Mucosa of descending colon (tissue), 3 donors: ENCODE measurements around the gene KRT37. TPM values are rescaled to one million over a fixed set of nuclear protein-coding genes. Genes with fewer than 3 reads are reported as not detected.

ENCODE experiments used
- ATAC-seq: fragments of 200-7000 bp; cut with Tn5 transposase; one replicate; pipeline ENCODE4 v1.9.1; 2020; ENCODE audit warnings: mild to moderate bottlenecking, moderate library complexity
- DNase-seq, 3 donors: peaks; one replicate each; pipeline ENCODE4 v3.0.0-alpha.2; 2020
- H3K36me3 ChIP-seq: fragments of 200-600 bp; one replicate; pipeline ENCODE4 v1.8.0; 2021; ENCODE audit warnings: low read depth, mild to moderate bottlenecking
- H3K4me1 ChIP-seq: fragments of 200-600 bp; one replicate; pipeline ENCODE4 v1.8.0; 2021; ENCODE audit warnings: low read depth, mild to moderate bottlenecking
- H3K4me3 ChIP-seq: fragments of 200-600 bp; one replicate; pipeline ENCODE4 v1.8.0; 2021; ENCODE audit warnings: mild to moderate bottlenecking
- H3K9me3 ChIP-seq: fragments of 200-600 bp; one replicate; pipeline ENCODE4 v1.8.0; 2021; ENCODE audit warnings: mild to moderate bottlenecking
- intact Hi-C, 2 donors: fragments of 100-400 bp; cut with DNase I in 1 of 2; cut with micrococcal nuclease in 1 of 2; formaldehyde crosslinking; loops; one replicate each; pipeline versions ENCODE4 v1.11.0 to v1.11.1; 2022; cut with DNase I, micrococcal nuclease
- total RNA-seq, 3 donors: library from RNA; stranded (reverse); fragmentation: NEBNext Ultra II Directional in 2 of 3; extraction: Animal tissue kit (Norgen Biotek cat#: 25700) in 2 of 3; gene quantifications; one replicate each; pipeline versions ENCODE4 v1.2.1 to v1.2.4, GENCODE V29; 2021 to 2023
- TF ChIP-seq, protein P1 (sequence below): fragments of 200-600 bp; IDR thresholded peaks from one replicate; pipeline ENCODE4 v1.8.0; 2022; ENCODE audit warnings: antibody characterized with exemption, mild to moderate bottlenecking
- donor health status: DM: no; HTN: no; CAD: no; lungs with moderate emphysema.
- donor health status: DM: no; HTN: no; CAD: no.
- donor health status: DM: no; HTN: yes; CAD: no.

KRT37 gene
- total RNA-seq, 3 donors from 2014 or later = not detected

DNA sequence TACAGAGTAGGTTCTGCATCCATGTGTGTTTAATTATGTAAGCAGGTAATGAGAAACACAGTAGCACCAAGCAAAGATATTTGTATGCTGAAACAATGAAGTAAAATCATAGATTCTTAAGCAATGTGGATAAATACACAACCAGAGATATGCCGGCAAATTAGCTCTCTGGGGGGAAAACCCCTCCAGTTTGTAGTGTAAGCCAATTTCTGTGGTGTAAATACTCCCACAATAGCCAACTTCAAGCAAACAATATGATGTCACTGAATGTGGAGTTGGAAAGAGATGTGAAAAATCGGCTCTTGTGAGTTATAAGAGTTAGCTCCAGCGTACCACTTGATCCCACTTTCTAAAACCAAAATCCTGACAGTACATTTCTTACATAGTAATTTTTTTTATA is 20.3 kb upstream of the KRT37 start:
- Histone ChIP-seq H3K9me3 (no peaks in the 10 kb centered on the region), H3K4me1 (no peaks in the 10 kb centered on the region), H3K36me3 (no peaks in the 10 kb centered on the region), H3K4me3 (no peak overlapping the region)
- intact Hi-C loops = no loop called here
- no peak for DNase-seq
- TF ChIP-seq, protein P1, sequence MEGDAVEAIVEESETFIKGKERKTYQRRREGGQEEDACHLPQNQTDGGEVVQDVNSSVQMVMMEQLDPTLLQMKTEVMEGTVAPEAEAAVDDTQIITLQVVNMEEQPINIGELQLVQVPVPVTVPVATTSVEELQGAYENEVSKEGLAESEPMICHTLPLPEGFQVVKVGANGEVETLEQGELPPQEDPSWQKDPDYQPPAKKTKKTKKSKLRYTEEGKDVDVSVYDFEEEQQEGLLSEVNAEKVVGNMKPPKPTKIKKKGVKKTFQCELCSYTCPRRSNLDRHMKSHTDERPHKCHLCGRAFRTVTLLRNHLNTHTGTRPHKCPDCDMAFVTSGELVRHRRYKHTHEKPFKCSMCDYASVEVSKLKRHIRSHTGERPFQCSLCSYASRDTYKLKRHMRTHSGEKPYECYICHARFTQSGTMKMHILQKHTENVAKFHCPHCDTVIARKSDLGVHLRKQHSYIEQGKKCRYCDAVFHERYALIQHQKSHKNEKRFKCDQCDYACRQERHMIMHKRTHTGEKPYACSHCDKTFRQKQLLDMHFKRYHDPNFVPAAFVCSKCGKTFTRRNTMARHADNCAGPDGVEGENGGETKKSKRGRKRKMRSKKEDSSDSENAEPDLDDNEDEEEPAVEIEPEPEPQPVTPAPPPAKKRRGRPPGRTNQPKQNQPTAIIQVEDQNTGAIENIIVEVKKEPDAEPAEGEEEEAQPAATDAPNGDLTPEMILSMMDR = no peak
- ATAC-seq = no peak

DNA sequence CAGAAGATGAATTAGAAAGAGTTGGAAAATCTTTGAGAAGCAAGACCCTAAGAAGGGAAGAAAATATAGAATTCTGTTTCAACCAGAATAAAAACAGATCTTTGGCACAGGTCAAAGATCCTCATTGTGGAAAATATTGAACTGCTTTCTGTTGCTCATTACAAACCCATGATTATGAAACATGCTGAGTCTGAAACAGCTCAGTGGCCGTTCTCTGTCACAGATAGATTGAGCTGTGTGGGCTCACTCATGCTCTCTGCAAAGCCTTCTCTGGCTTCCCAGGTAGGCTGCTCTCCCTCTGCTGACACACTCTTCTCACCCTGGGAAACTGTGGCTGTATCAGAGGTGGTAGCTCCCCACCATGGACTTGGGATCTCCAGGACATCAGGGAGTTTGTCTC is 19.8 kb upstream of the KRT37 start:
- no peak for ATAC-seq

DNA sequence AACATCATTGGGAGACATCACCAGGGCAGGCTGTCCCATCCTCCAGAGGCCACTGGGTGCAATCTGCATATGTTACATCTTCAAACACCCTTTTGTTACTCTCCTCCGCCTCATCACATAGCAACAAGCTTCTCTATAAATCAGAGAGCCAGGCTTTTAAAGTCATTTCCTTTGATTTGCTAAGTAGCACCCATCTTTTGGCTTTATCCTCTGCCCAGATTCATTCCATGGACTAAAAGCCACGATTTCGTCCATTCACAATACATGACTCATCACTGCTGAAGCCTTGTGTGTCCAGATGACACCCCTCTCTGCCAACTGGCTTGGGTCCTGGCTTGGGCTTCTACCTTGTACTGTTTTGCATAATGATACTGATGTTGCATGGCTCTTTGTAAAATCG is 18.4 kb upstream of the KRT37 start:
- intact Hi-C loops = no loop called here

More for the DNA sequence above, 19.8 kb upstream of the KRT37 start:
- Histone ChIP-seq H3K9me3 (no peaks in the 10 kb centered on the region), H3K4me3 (no peak overlapping the region), H3K36me3 (no peaks in the 10 kb centered on the region), H3K4me1 (no peaks in the 10 kb centered on the region)
- intact Hi-C loops = no loop called here
- DNase-seq = no peak
- TF ChIP-seq, protein P1 = no peak

DNA sequence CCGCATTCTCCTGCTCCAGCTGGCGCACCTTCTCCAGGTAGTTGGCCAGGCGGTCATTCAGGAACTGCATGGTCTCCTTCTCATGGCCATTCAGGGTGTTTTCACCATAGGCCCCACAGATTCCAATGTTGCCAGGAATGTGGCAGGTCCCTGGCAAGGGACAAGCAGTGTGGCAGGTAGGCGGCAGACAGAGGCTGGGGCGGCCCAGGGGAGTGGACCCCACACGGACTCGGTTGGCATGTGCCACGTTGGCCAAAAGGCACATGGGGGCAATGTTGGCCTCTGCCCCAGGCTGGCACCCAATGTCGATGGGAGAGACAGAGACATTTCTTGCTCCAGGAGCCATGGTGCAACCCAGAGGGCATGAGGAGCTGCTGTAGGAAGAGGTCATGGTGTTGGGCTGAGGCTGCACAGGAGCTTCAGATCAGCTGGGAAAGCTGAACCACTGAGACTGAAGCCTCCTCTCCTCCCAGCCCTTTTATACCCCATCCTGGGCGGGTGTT is 16.2 kb upstream of the KRT37 start, which contains the start of gene KRT38:
Gene KRT38 (minus strand): TSS at position 453 of the 503 bp plus-strand sequence. CDS start 62 bp downstream, at position 391.
- H3K36me3 ChIP-seq = no peaks in the 10 kb centered on the region
- intact Hi-C loops = no loop called here
- no peaks in the 10 kb centered on the region for H3K9me3 ChIP-seq
- no peak for DNase-seq
- H3K4me3 ChIP-seq = no peak within 1 kb of the TSS
- no peak for ATAC-seq
- TF ChIP-seq, protein P1 = no peak
- H3K4me1 ChIP-seq = no peaks in the 10 kb centered on the region

More for the DNA sequence above, 18.4 kb upstream of the KRT37 start:
- no peak for ATAC-seq
- DNase-seq = no peak
- Histone ChIP-seq H3K9me3 (no peaks in the 10 kb centered on the region), H3K4me3 (no peak overlapping the region), H3K36me3 (no peaks in the 10 kb centered on the region), H3K4me1 (no peaks in the 10 kb centered on the region)
- TF ChIP-seq, protein P1 = no peak

DNA sequence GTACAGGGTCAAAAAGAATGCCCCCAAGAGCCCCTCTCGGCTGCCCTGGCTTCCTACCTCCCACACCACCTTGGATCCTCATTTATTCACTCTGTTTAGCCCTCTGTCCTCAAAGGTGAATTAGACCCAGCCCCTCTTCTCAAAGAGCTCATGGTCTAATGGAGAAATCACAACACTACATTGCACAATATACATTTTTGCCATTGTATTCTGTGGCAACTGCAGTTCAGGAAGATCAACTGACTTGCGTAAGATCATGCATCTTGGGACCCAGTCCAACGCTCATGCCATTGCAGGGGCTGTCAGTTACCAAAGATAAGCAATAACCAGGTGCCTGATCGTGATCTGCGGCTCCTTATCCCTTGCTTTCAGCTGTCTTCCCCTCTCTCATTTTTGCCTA is 15.0 kb upstream of the KRT37 start:
- H3K4me1 ChIP-seq = no peaks in the 10 kb centered on the region
- H3K36me3 ChIP-seq = no peaks in the 10 kb centered on the region
- H3K9me3 ChIP-seq = no peaks in the 10 kb centered on the region
- DNase-seq (no peak), ATAC-seq (no peak)
- TF ChIP-seq, protein P1 = no peak
- intact Hi-C loops = no loop called here
- H3K4me3 ChIP-seq = no peak overlapping the region

DNA sequence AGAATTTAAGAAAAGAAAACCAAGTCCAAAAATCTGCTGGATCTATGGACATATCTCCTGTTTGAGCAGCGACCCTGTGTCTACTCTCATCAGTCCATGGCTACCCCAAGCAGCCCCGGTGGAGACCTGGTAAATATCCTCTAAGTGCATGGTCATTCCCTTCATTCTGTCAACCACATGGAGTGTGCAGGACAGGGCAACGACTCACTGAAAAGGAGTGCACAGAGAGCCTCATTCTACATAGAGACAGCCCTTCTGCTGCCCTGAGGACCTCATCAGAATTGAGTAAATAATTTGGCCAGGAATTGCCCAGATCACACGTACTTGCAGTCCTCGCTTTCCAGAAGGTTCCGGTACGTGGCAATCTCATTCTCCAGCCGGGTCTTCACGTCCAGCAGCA is 13.4 kb upstream of the KRT37 start:
- ATAC-seq = no peak
- Histone ChIP-seq H3K9me3 (no peaks in the 10 kb centered on the region), H3K4me3 (no peak overlapping the region), H3K36me3 (no peaks in the 10 kb centered on the region), H3K4me1 (no peaks in the 10 kb centered on the region)
- DNase-seq = no peak
- TF ChIP-seq, protein P1 = no peak
- intact Hi-C loops = no loop called here
